A549 (cell line): ENCODE data around the gene EPHA5.

Experiments used
- CEBPB ChIP-seq, 2 experiments: fragments of >200 bp in 1 of 2; sonication (Bioruptor Twin) in 1 of 2; formaldehyde crosslinking in 1 of 2; IDR thresholded peaks; 2 replicates each; pipeline ENCODE4 v1.6.1; 2012 to 2016
- CHD2 ChIP-seq: fragments of 150-350 bp; IDR thresholded peaks from 2 replicates; pipeline ENCODE4 v1.6.1; 2014; ENCODE audit warnings: low read length; ENCODE audit not compliant: partially characterized antibody
- EP300 ChIP-seq, 2 experiments: fragments of >200 bp; sonication (Bioruptor Twin); formaldehyde crosslinking; IDR thresholded peaks; 2 replicates in 1 of 2; 3 replicates in 1 of 2; pipeline ENCODE4 v1.6.1; 2016 to 2017
- HMGXB4 ChIP-seq: fragments of 250-450 bp; sonication (Bioruptor Pico); IDR thresholded peaks from 2 replicates; pipeline ENCODE4 v1.5.0; 2021; ENCODE audit warnings: mild to moderate bottlenecking, moderate library complexity, borderline replicate concordance
- HOXB13 ChIP-seq: fragments of 250-450 bp; sonication (Bioruptor Pico); IDR thresholded peaks from 2 replicates; pipeline ENCODE4 v1.5.0; 2020; ENCODE audit warnings: low read depth, mild to moderate bottlenecking, moderate library complexity
- MAFK ChIP-seq: fragments of 450-650 bp; IDR thresholded peaks from 2 replicates; pipeline ENCODE4 v1.6.1; 2014; ENCODE audit not compliant: partially characterized antibody
- NFE2L2 ChIP-seq: fragments of 150-350 bp; conservative IDR thresholded peaks from 2 replicates; pipeline ENCODE4 v1.6.1; 2014; ENCODE audit warnings: low read length
- POLR2A ChIP-seq: IDR thresholded peaks from 2 replicates; pipeline ENCODE4 v1.6.1; 2012; ENCODE audit warnings: mild to moderate bottlenecking, low read length
- REST ChIP-seq: fragments of 200-600 bp; sonication (generic); IDR thresholded peaks from 2 replicates; pipeline ENCODE4 v1.6.1; 2016; ENCODE audit warnings: antibody characterized with exemption, mild to moderate bottlenecking, moderate library complexity
- SMC3 ChIP-seq: fragments of >200 bp; sonication (Bioruptor Twin); formaldehyde crosslinking; IDR thresholded peaks from 3 replicates; pipeline ENCODE4 v1.6.1; 2018; ENCODE audit warnings: inconsistent platforms
- USF2 ChIP-seq: fragments of 450-650 bp; IDR thresholded peaks from 2 replicates; pipeline ENCODE4 v1.6.1; 2014; ENCODE audit warnings: antibody characterized with exemption
- ZSCAN20 ChIP-seq: fragments of 250-450 bp; sonication (Bioruptor Pico); IDR thresholded peaks from 2 replicates; pipeline ENCODE4 v1.8.0; 2022; ENCODE audit warnings: mild to moderate bottlenecking, moderate library complexity
- TF ChIP-seq, protein P1 (sequence below): fragments of >200 bp; sonication (Bioruptor Twin); formaldehyde crosslinking; IDR thresholded peaks from 3 replicates; pipeline ENCODE4 v1.5.1; 2016
- TF ChIP-seq, protein P2 (sequence below): IDR thresholded peaks from 2 replicates; pipeline ENCODE4 v1.6.1; 2012

DNA sequence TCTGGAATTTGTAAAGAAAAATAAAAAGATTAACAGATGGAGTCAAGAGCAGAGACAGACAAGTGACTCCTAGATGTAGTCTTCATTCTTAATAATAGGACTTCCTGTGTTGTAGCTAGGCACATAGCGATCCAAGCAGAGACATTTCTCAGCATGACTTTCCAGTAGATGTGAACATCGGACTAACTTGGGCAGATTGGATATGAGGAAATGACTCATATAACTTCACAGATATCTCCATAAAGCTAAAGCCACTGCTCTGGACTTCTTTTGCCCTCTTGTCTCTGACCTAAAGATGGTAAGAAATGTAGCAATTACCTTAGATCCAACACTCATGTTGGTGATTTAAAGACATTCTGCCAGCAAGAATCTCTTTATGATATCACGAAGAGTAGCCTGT, 131.7 kb downstream of the EPHA5 start:
- TF ChIP-seq HMGXB4 (no peak), MAFK (no peak), HOXB13 (CRISPR knock-in tag) (no peak), ZSCAN20 (CRISPR knock-in tag) (no peak), NFE2L2 (no peak), SMC3 (no peak), USF2 (no peak), CHD2 (no peak), REST (no peak), CEBPB (IDR thresholded peaks at IDR 0.05) (no peak), EP300 (IDR thresholded peaks at IDR 0.05) (no peak), POLR2A (no peak)
- TF ChIP-seq, protein P1, sequence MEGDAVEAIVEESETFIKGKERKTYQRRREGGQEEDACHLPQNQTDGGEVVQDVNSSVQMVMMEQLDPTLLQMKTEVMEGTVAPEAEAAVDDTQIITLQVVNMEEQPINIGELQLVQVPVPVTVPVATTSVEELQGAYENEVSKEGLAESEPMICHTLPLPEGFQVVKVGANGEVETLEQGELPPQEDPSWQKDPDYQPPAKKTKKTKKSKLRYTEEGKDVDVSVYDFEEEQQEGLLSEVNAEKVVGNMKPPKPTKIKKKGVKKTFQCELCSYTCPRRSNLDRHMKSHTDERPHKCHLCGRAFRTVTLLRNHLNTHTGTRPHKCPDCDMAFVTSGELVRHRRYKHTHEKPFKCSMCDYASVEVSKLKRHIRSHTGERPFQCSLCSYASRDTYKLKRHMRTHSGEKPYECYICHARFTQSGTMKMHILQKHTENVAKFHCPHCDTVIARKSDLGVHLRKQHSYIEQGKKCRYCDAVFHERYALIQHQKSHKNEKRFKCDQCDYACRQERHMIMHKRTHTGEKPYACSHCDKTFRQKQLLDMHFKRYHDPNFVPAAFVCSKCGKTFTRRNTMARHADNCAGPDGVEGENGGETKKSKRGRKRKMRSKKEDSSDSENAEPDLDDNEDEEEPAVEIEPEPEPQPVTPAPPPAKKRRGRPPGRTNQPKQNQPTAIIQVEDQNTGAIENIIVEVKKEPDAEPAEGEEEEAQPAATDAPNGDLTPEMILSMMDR, result no peak
- TF ChIP-seq, protein P2, sequence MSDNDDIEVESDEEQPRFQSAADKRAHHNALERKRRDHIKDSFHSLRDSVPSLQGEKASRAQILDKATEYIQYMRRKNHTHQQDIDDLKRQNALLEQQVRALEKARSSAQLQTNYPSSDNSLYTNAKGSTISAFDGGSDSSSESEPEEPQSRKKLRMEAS, result no peak
